Left ventricle myocardium inferior (tissue), 1 donor: ENCODE data around the gene IRAK4. TPM values are rescaled to one million over a fixed set of nuclear protein-coding genes. Genes with fewer than 3 reads are reported as not detected.
"Not testable (repeated sequence)": the region's sequence is repeated elsewhere in the genome, so short reads cannot be mapped to it uniquely, and the experiment has no call there.

ENCODE experiments used
- DNase-seq: peaks from one replicate; pipeline ENCODE4 v3.0.0-alpha.2; 2020
- H3K27ac ChIP-seq: fragments of 200-600 bp; replicated peaks from 2 replicates; pipeline ENCODE4 v1.8.0; 2021
- H3K27me3 ChIP-seq: fragments of 200-600 bp; 2 replicates; pipeline ENCODE4 v1.8.0; 2021; ENCODE audit warnings: low read depth
- H3K36me3 ChIP-seq: fragments of 200-600 bp; 2 replicates; pipeline ENCODE4 v1.8.0; 2021
- H3K4me1 ChIP-seq: fragments of 200-600 bp; 2 replicates; pipeline ENCODE4 v1.8.0; 2021
- H3K4me3 ChIP-seq: fragments of 200-600 bp; 2 replicates; pipeline ENCODE4 v1.8.0; 2021; ENCODE audit warnings: mild to moderate bottlenecking, moderate library complexity
- H3K9me3 ChIP-seq: fragments of 200-600 bp; replicated peaks from 2 replicates; pipeline ENCODE4 v1.8.0; 2021
- intact Hi-C: fragments of 100-400 bp; cut with micrococcal nuclease; formaldehyde crosslinking; loops from one replicate; pipeline ENCODE4 v1.11.0; 2022
- total RNA-seq: library from RNA; stranded (reverse); fragmentation: NEBNext Ultra II Directional; extraction: Animal tissue kit (Norgen Biotek cat#: 25700); gene quantifications from one replicate; pipeline ENCODE4 v1.2.1, GENCODE V29; 2021
- TF ChIP-seq, protein P1 (sequence below): fragments of 200-600 bp; IDR thresholded peaks from 2 replicates; pipeline ENCODE4 v1.8.0; 2021; ENCODE audit warnings: antibody characterized with exemption, mild to moderate bottlenecking, borderline replicate concordance
- donor health status: DM: no; HTN: yes; CAD: no; lungs with severe emphysema.

The IRAK4 gene
- total RNA-seq, 1 donor from 2014 or later, result 4.4 TPM

DNA sequence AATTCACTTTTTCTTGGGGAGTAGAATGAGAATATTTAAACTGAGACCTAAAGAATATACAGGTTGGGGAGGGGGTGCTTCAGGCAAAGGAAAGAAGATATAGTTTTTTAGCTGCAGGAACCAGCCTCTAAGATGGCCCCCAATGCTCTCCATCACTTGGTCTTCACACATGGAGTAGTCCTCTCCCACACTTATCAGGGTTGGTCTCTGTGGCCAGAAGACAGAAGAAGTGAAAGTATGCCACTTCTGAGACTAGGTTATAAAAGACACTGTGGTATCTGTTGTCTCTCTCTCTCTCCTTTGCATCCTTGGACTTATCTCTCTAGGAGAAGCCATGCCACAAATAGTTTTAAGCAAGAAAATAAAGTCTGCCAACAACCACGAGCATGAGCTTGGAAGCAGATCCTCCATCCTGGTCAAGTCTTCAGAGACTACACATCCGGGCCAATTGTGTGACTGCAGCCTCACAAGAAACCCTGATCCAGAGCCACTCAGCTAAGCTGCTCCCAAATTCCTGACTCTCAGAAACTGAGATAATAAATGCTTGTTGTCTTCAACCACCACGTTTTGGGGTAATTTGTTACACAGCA lies 18.1 kb upstream of the IRAK4 start:
- TF ChIP-seq, protein P1, sequence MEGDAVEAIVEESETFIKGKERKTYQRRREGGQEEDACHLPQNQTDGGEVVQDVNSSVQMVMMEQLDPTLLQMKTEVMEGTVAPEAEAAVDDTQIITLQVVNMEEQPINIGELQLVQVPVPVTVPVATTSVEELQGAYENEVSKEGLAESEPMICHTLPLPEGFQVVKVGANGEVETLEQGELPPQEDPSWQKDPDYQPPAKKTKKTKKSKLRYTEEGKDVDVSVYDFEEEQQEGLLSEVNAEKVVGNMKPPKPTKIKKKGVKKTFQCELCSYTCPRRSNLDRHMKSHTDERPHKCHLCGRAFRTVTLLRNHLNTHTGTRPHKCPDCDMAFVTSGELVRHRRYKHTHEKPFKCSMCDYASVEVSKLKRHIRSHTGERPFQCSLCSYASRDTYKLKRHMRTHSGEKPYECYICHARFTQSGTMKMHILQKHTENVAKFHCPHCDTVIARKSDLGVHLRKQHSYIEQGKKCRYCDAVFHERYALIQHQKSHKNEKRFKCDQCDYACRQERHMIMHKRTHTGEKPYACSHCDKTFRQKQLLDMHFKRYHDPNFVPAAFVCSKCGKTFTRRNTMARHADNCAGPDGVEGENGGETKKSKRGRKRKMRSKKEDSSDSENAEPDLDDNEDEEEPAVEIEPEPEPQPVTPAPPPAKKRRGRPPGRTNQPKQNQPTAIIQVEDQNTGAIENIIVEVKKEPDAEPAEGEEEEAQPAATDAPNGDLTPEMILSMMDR, result no peak
- Histone ChIP-seq H3K4me1 (no peaks in the 10 kb centered on the region), H3K27ac (no peak overlapping the region), H3K4me3 (no peak overlapping the region), H3K9me3 (no peaks in the 10 kb centered on the region), H3K27me3 (no peaks in the 10 kb centered on the region), H3K36me3 (peaks cover 50% of the 10 kb centered on the region)
- intact Hi-C loops, result no loop called here
- no peak for DNase-seq

DNA sequence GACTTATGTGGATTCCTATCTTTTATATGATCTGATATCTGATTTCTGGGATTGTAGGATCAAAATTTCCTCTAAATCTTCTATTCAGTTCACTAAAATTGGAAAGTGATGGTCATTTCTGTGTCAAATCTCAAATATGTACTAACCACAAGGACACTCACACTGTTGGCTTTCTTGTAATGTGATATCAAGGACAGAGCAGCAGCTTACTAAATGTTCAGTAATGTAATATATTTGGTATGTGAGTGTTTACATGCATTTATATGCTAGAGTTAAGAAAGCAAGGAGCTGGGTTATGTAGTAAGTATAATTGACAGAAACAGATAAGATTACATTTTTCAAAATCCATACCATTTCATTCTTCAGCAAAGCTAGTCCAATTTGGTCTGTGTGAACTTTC lies 16.6 kb upstream of the IRAK4 start:
- intact Hi-C loops, result no loop called here
- TF ChIP-seq, protein P1, result no peak
- Histone ChIP-seq H3K36me3 (peaks cover 44% of the 10 kb centered on the region), H3K4me1 (no peaks in the 10 kb centered on the region), H3K4me3 (no peak overlapping the region), H3K27me3 (no peaks in the 10 kb centered on the region), H3K27ac (no peak overlapping the region), H3K9me3 (no peaks in the 10 kb centered on the region)
- DNase-seq, result no peak

DNA sequence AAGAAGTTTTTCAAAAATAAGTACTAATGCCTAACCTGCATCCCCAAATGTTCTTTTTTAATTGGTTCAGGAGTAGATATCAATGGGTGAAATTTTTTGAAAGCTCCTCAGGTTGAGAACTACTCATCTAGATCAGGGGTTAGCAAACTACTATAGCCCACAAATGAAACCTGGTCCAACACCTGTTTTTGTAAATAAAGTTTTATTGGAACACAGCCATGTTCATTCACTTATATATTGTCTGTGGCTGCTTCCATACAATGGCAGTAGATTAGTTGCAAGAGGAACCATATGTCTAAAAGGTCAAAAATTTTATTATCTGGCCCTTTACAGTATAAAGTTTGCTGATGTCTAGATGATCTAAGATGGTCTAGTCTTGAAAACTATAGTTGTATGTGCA lies 13.9 kb upstream of the IRAK4 start:
- H3K27ac ChIP-seq, result no peak overlapping the region
- H3K9me3 ChIP-seq, result no peaks in the 10 kb centered on the region
- no peaks in the 10 kb centered on the region for H3K27me3 ChIP-seq
- H3K4me1 ChIP-seq, result no peaks in the 10 kb centered on the region
- intact Hi-C loops, result no loop called here
- DNase-seq, result no peak
- H3K4me3 ChIP-seq, result no peak overlapping the region
- TF ChIP-seq, protein P1, result no peak
- H3K36me3 ChIP-seq, result peaks cover 51% of the 10 kb centered on the region

DNA sequence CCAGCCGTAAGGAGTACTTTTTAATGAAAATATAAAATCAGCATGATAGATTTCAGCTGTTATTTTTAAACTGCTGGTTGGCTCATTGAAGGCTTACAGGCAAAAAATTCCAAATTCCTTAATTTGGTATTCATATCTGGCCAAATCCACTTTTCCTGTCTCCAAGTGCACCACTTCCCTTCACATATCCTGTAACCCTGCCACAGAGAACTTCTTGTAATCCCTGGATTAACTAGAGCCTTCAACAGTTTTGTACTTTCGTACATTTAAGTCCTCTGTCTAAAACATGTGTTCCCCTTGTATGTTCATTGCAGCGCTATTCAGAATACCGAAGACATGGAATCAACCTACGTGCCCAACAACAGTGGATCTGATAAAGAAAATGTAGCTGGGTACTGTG lies 9.7 kb upstream of the IRAK4 start:
- H3K9me3 ChIP-seq, result peaks cover 3% of the 10 kb centered on the region
- no peak overlapping the region for H3K27ac ChIP-seq
- TF ChIP-seq, protein P1, result no peak
- DNase-seq, result no peak
- no peak overlapping the region for H3K4me3 ChIP-seq
- intact Hi-C loops, result no loop called here
- no peaks in the 10 kb centered on the region for H3K27me3 ChIP-seq
- H3K4me1 ChIP-seq, result peaks cover 9% of the 10 kb centered on the region
- H3K36me3 ChIP-seq, result peaks cover 33% of the 10 kb centered on the region

DNA sequence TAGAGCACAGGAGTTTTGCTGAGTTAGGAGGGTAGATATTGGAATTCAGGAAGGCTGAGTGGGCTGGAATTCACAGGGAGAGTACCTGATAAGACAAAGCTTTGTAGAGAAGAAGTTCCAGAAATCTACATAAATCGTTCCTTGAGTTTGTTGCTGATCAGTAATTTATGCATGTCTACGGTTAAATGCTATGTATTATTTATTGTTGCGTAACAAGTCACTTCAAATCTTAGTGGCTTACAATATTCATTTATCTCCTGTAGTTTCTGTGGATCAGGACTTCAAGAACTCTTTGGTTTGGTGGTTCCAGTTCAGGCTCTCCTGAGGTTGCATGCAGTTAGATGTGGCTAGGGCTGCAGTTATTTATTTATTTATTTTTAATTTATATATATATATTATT lies 7.9 kb upstream of the IRAK4 start:
- H3K4me3 ChIP-seq, result no peak overlapping the region
- H3K36me3 ChIP-seq, result peaks cover 23% of the 10 kb centered on the region
- intact Hi-C loops, result no loop called here
- H3K4me1 ChIP-seq, result peaks cover 10% of the 10 kb centered on the region
- DNase-seq, result no peak
- peaks cover 3% of the 10 kb centered on the region for H3K9me3 ChIP-seq
- H3K27ac ChIP-seq, result no peak overlapping the region
- TF ChIP-seq, protein P1, result no peak
- no peaks in the 10 kb centered on the region for H3K27me3 ChIP-seq

DNA sequence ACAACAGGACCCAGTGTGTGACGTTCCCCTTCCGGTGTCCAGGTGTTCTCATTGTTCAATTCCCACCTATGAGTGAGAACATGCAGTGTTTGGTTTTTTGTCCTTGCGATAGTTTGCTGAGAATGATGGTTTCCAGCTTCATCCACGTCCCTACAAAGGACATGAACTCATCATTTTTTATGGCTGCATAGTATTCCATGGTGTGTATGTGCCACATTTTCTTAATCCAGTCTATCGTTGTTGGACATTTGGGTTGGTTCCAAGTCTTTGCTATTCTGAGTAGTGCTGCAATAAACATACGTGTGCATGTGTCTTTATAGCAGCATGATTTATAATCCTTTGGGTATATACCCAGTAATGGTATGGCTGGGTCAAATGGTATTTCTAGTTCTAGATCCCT lies 7.4 kb upstream of the IRAK4 start:
- H3K4me3 ChIP-seq, H3K27ac ChIP-seq, DNase-seq, H3K4me1 ChIP-seq, intact Hi-C loops, H3K9me3 ChIP-seq, H3K27me3 ChIP-seq: not testable (repeated sequence)
- peaks cover 21% of the 10 kb centered on the region for H3K36me3 ChIP-seq
